MM.1S (cell line): ENCODE data around the gene IKZF4.
A peak's percentile ranks its signal among the peaks of the same experiment; 100 is the strongest.

Source experiments
- DNase-seq: peaks from one replicate; pipeline ENCODE4 v3.0.0-alpha.2; 2015
- H2AFZ ChIP-seq: fragments of 300-600 bp; sonication (generic); 2 replicates; pipeline ENCODE4 v1.6.0; 2016; ENCODE audit warnings: antibody characterized with exemption, low read length
- H3F3A ChIP-seq: fragments of 300-600 bp; sonication (generic); 2 replicates; pipeline ENCODE4 v1.6.1; 2016; ENCODE audit warnings: mild to moderate bottlenecking, antibody characterized with exemption, low read length, moderate library complexity, mixed read lengths; ENCODE audit not compliant: insufficient read depth
- H3K27ac ChIP-seq: fragments of 300-600 bp; sonication (generic); 2 replicates; pipeline ENCODE4 v1.5.1; 2016; ENCODE audit warnings: mild to moderate bottlenecking, low read length
- H3K27me3 ChIP-seq: fragments of 300-600 bp; sonication (generic); replicated peaks from 2 replicates; pipeline ENCODE4 v1.6.0; 2016; ENCODE audit warnings: low read length; ENCODE audit not compliant: insufficient read depth
- H3K36me3 ChIP-seq: fragments of 300-600 bp; sonication (generic); replicated peaks from 2 replicates; pipeline ENCODE4 v1.6.1; 2016; ENCODE audit warnings: mild to moderate bottlenecking, low read length, mixed read lengths; ENCODE audit not compliant: insufficient read depth
- H3K4me1 ChIP-seq: fragments of 300-600 bp; sonication (generic); 2 replicates; pipeline ENCODE4 v1.6.1; 2016; ENCODE audit warnings: low read length, mixed read lengths
- H3K4me2 ChIP-seq: fragments of 300-600 bp; sonication (generic); 2 replicates; pipeline ENCODE4 v1.6.0; 2016; ENCODE audit warnings: low read depth, low read length
- H3K4me3 ChIP-seq: fragments of 300-600 bp; sonication (generic); 2 replicates; pipeline ENCODE4 v1.5.1; 2016; ENCODE audit warnings: low read length, mixed read lengths
- H3K79me2 ChIP-seq: fragments of 300-600 bp; sonication (generic); 2 replicates; pipeline ENCODE4 v1.6.1; 2016; ENCODE audit warnings: mixed run types, low read length, mixed read lengths
- H3K9ac ChIP-seq: fragments of 300-600 bp; sonication (generic); 2 replicates; pipeline ENCODE4 v1.6.1; 2016; ENCODE audit warnings: low read length, mixed read lengths
- H3K9me2 ChIP-seq: fragments of 300-600 bp; sonication (generic); replicated peaks from 2 replicates; pipeline ENCODE4 v1.6.1; 2016; ENCODE audit warnings: mild to moderate bottlenecking, low read length, mixed read lengths; ENCODE audit not compliant: insufficient read depth
- H3K9me3 ChIP-seq: fragments of 300-600 bp; sonication (generic); replicated peaks from 2 replicates; pipeline ENCODE4 v1.6.1; 2016; ENCODE audit warnings: mild to moderate bottlenecking, low read length, mixed read lengths; ENCODE audit not compliant: insufficient read depth
- H4K20me1 ChIP-seq: fragments of 300-600 bp; sonication (generic); 2 replicates; pipeline ENCODE4 v1.6.1; 2016; ENCODE audit warnings: mild to moderate bottlenecking, low read length, moderate library complexity, mixed read lengths; ENCODE audit not compliant: insufficient read depth
- CTCF ChIP-seq: fragments of 300-600 bp; sonication (generic); IDR thresholded peaks from 2 replicates; pipeline ENCODE4 v1.5.1; 2016; ENCODE audit warnings: antibody characterized with exemption, low read length, mixed read lengths
- EZH2 ChIP-seq: fragments of 300-600 bp; sonication (generic); optimal IDR thresholded peaks from 2 replicates; pipeline ENCODE3; 2017; ENCODE audit warnings: low read depth, mild to moderate bottlenecking, antibody characterized with exemption, low read length, mixed read lengths
- EZH2phosphoT487 ChIP-seq: fragments of 300-600 bp; sonication (generic); IDR thresholded peaks from 2 replicates; pipeline ENCODE4 v1.6.1; 2018; ENCODE audit warnings: antibody characterized with exemption, low read length

The IKZF4 gene

GRCh38 chr12:55972911-55973598 lies 47.8 kb upstream of the IKZF4 start:
- DNase-seq = no peak
- Histone ChIP-seq H4K20me1 (no peaks in the 10 kb centered on the region), H3K27me3 (no peaks in the 10 kb centered on the region), H3K27ac (peak overlapping the region; percentile 24; the same call in 1 of the 2 replicates), H3K9ac (peak overlapping the region; percentile 62), H3K9me3 (no peaks in the 10 kb centered on the region), H3F3A (peaks cover 12% of the 10 kb centered on the region), H2AFZ (peak overlapping the region; percentile 49), H3K4me1 (peaks cover 19% of the 10 kb centered on the region), H3K4me3 (peak overlapping the region; percentile 69), H3K79me2 (peaks cover 40% of the 10 kb centered on the region), H3K4me2 (peak overlapping the region; percentile 71), H3K36me3 (no peaks in the 10 kb centered on the region), H3K9me2 (no peaks in the 10 kb centered on the region)
- no peak for TF ChIP-seq EZH2
- no peak for TF ChIP-seq EZH2phosphoT487
- no peak for TF ChIP-seq CTCF

GRCh38 chr12:55973599-55974307 lies 47.1 kb upstream of the IKZF4 start, which contains the start of gene RAB5B:
Gene RAB5B (plus strand): TSS chr12:55974078. CDS start chr12:55986961, 12,883 bp downstream.
- peak within 1 kb of the TSS; percentile 84 for H2AFZ ChIP-seq

GRCh38 chr12:55974308-55974730 lies 46.5 kb upstream of the IKZF4 start:
- Histone ChIP-seq H3K4me1 (peaks cover 19% of the 10 kb centered on the region), H3K79me2 (peaks cover 40% of the 10 kb centered on the region), H3K9me2 (no peaks in the 10 kb centered on the region), H3K27ac (peak overlapping the region; percentile 35; the same call in 1 of the 2 replicates), H3K9me3 (no peaks in the 10 kb centered on the region), H3K4me2 (peak overlapping the region; percentile 71), H3K27me3 (no peaks in the 10 kb centered on the region), H4K20me1 (no peaks in the 10 kb centered on the region), H2AFZ (peak overlapping the region; percentile 84), H3K36me3 (no peaks in the 10 kb centered on the region), H3K9ac (peak overlapping the region; percentile 78), H3K4me3 (peak overlapping the region; percentile 84), H3F3A (peaks cover 12% of the 10 kb centered on the region)
- DNase-seq = peak; percentile 48
- no peak for TF ChIP-seq EZH2phosphoT487
- no peak for TF ChIP-seq EZH2
- TF ChIP-seq CTCF = no peak

More at GRCh38 chr12:55973599-55974307, 47.1 kb upstream of the IKZF4 start, which contains the start of gene RAB5B:
- no peaks in the 10 kb centered on the region for H3K9me3 ChIP-seq
- peak; percentile 100 for DNase-seq
- peak within 1 kb of the TSS; percentile 78 for H3K9ac ChIP-seq
- no peak for TF ChIP-seq EZH2
- no peak for TF ChIP-seq CTCF
- TF ChIP-seq EZH2phosphoT487 = no peak
- no peaks in the 10 kb centered on the region for H4K20me1 ChIP-seq
- peak within 1 kb of the TSS; percentile 71 for H3K4me2 ChIP-seq
- H3K4me3 ChIP-seq = peak within 1 kb of the TSS; percentile 84
- H3K27ac ChIP-seq = peak within 1 kb of the TSS; percentile 35; the same call in 1 of the 2 replicates
- H3F3A ChIP-seq = peaks cover 12% of the 10 kb centered on the region
- H3K36me3 ChIP-seq = no peaks in the 10 kb centered on the region
- peaks cover 40% of the 10 kb centered on the region for H3K79me2 ChIP-seq
- no peaks in the 10 kb centered on the region for H3K9me2 ChIP-seq
- H3K27me3 ChIP-seq = no peaks in the 10 kb centered on the region
- H3K4me1 ChIP-seq = peaks cover 19% of the 10 kb centered on the region
